OCI-LY1 (cell line): ENCODE measurements around the gene IL4R.

Experiments used
- CTCF ChIP-seq: fragments of 200-600 bp; sonication (generic), shearing (Covaris generic); IDR thresholded peaks from 2 replicates; pipeline ENCODE4 v1.5.1; 2017; ENCODE audit warnings: mild to moderate bottlenecking, antibody characterized with exemption, low read length, moderate library complexity, mixed read lengths
- EZH2 ChIP-seq: fragments of 200-600 bp; sonication (generic), shearing (Covaris generic); IDR thresholded peaks from 2 replicates; pipeline ENCODE4 v1.8.0; 2017; ENCODE audit warnings: borderline replicate concordance, mixed run types, mild to moderate bottlenecking, antibody characterized with exemption, low read length, moderate library complexity, mixed read lengths

- TF ChIP-seq CTCF (no peak), EZH2 (no peak)
These were observed 49.6 kb upstream of the IL4R start for GRCh38 chr16:27264151-27264550.
